ENCODE data around the gene FAM163A.

DNA sequence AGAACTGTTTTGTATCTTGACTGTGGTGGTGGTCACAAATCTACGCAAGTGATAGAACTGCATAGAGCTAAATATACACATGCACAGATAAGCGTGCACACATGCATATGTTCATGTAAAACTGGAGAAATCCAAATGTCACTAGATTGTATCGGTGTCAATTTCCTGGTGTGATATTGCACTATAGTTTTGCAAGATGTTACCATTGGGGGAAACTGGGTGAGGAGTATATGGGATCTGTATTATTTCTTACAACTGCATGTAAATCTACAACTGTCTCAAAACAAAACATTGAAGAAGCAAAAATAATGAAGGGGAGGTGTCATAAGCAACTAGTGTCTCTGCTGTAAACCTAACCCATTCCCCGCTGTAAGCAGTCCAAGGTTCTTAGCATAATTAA, 30.2 kb downstream of the FAM163A start:
- no peak for TF ChIP-seq GATA3 (IDR thresholded peaks at IDR 0.05; ENCODE audit: low read depth, low read length)
- TF ChIP-seq GATA2 (IDR thresholded peaks at IDR 0.05; ENCODE audit: low read depth, low read length) = no peak

All from SH-SY5Y (cell line).